Measurements from ENCODE around the gene LRRC51. TPM values are rescaled to one million over a fixed set of nuclear protein-coding genes. Genes with fewer than 3 reads are reported as not detected.

Gene LRRC51
- total RNA-seq, 1 experiment from 2014 or later = 13.4 TPM

DNA sequence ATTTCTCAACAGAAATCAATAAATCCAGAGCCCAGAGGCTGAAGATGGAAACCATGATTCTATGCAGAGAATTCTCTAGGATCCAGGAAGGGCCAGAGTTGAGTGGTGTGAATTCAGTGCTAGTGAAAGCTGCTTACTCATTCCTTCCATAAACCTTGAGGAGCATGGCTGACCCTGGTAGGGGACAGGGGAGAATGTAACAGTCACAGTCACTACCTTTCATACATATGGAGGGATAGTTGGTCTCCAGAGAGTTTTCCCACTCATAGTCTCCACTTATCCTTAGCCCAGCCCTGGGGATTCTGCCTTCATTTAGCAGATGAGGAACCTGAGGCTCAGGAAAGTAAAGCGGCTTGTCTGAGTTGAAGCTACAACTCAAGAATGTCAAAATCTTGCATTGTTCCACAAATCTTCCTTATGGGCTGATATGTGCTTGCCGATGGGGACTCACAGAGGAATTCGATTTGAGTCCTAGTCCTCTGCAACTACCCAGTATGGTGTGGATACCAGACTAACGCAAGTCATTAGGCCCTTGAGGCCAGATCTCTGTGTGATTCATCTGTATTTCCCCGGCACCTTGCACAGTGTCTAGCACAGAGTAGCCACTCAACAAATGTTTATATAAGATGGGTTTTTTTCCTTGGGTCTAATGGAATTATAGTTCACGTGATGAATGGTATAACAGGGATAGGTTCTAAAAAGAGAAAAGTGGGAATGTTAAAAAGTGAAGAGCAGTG lies 35.5 kb downstream of the LRRC51 start:
- DNase-seq (ENCODE audit: low read depth, low spot score) = no peak
- in situ Hi-C loops (cut with HindIII; ENCODE audit: low pct_unique_long_range_greater_than_20kb, low sequenced_read_pairs) = no loop called here

DNA sequence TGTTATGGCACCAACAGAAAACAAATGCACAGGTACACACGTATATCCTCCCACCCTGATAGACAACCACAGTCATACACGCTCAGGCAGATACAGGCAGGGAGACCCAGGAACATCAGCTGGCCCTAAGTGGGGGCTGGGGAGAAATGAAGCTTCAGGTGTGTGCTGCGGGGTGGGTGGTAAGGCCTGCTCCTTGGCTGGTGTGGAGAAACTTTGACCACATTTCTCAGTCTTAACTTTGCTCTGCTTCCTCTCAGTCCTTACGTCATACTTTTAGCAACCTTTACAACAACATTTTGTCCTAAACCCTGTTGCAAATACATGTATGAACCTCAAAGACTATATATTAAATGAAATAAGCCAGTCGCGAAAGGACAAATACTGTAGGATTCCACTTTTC lies 38.5 kb downstream of the LRRC51 start:
- CTCF ChIA-PET = interaction anchor here (0.6 to 0.9 kb wide), 3 partner anchors 17 to 338 kb away, joined by 5 to 10 read pairs (median 5); no protein-coding TSS in a partner anchor
- in situ Hi-C loops (cut with HindIII; ENCODE audit: low pct_unique_long_range_greater_than_20kb, low sequenced_read_pairs) = no loop called here
- no TSS peak for BruUV-seq (replicated peaks)

More for the DNA sequence above, 35.5 kb downstream of the LRRC51 start:
- no peak overlapping the region for H3K27ac ChIP-seq (ENCODE audit: low read length)
- no TSS peak for BruUV-seq (replicated peaks)
- no peaks in the 10 kb centered on the region for H3K9me3 ChIP-seq (ENCODE audit: control insufficient read depth, insufficient read depth, low read depth, low read length)
- H3K4me1 ChIP-seq (ENCODE audit: control insufficient read depth, insufficient read depth, low read length) = peaks cover 15% of the 10 kb centered on the region
- ChIA-PET CTCF (interaction anchor here (0.6 kb wide), 1 partner anchor 33 kb away, joined by 6 read pairs; no protein-coding TSS in a partner anchor), POLR2A (no interaction called here)
- H3K27me3 ChIP-seq (ENCODE audit: control insufficient read depth, insufficient read depth, low read length) = no peaks in the 10 kb centered on the region
- intact Hi-C loops (cut with micrococcal nuclease; ENCODE audit: unreplicated experiment) = no loop called here
- no peak overlapping the region for H3K4me3 ChIP-seq (ENCODE audit: low read depth in 2 of 2, low read length in 2 of 2)
- ATAC-seq = no peak
- TF ChIP-seq, protein P1, sequence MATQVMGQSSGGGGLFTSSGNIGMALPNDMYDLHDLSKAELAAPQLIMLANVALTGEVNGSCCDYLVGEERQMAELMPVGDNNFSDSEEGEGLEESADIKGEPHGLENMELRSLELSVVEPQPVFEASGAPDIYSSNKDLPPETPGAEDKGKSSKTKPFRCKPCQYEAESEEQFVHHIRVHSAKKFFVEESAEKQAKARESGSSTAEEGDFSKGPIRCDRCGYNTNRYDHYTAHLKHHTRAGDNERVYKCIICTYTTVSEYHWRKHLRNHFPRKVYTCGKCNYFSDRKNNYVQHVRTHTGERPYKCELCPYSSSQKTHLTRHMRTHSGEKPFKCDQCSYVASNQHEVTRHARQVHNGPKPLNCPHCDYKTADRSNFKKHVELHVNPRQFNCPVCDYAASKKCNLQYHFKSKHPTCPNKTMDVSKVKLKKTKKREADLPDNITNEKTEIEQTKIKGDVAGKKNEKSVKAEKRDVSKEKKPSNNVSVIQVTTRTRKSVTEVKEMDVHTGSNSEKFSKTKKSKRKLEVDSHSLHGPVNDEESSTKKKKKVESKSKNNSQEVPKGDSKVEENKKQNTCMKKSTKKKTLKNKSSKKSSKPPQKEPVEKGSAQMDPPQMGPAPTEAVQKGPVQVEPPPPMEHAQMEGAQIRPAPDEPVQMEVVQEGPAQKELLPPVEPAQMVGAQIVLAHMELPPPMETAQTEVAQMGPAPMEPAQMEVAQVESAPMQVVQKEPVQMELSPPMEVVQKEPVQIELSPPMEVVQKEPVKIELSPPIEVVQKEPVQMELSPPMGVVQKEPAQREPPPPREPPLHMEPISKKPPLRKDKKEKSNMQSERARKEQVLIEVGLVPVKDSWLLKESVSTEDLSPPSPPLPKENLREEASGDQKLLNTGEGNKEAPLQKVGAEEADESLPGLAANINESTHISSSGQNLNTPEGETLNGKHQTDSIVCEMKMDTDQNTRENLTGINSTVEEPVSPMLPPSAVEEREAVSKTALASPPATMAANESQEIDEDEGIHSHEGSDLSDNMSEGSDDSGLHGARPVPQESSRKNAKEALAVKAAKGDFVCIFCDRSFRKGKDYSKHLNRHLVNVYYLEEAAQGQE (IDR thresholded peaks at IDR 0.05; ENCODE audit: insufficient read depth in 1 of 2, low read depth in 2 of 2, low read length in 1 of 2) = no peak
- TF ChIP-seq SIN3A (IDR thresholded peaks at IDR 0.05; ENCODE audit: borderline replicate concordance, insufficient read depth, low read depth, low read length) (no peak), TCF7L2 (IDR thresholded peaks at IDR 0.05; ENCODE audit: low read depth, low read length) (no peak), POLR2AphosphoS5 (IDR thresholded peaks at IDR 0.05; ENCODE audit: low read depth, low read length) (no peak)
- TF ChIP-seq, protein P2, sequence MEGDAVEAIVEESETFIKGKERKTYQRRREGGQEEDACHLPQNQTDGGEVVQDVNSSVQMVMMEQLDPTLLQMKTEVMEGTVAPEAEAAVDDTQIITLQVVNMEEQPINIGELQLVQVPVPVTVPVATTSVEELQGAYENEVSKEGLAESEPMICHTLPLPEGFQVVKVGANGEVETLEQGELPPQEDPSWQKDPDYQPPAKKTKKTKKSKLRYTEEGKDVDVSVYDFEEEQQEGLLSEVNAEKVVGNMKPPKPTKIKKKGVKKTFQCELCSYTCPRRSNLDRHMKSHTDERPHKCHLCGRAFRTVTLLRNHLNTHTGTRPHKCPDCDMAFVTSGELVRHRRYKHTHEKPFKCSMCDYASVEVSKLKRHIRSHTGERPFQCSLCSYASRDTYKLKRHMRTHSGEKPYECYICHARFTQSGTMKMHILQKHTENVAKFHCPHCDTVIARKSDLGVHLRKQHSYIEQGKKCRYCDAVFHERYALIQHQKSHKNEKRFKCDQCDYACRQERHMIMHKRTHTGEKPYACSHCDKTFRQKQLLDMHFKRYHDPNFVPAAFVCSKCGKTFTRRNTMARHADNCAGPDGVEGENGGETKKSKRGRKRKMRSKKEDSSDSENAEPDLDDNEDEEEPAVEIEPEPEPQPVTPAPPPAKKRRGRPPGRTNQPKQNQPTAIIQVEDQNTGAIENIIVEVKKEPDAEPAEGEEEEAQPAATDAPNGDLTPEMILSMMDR (IDR thresholded peaks at IDR 0.05) = no peak
- no peaks in the 10 kb centered on the region for H3K36me3 ChIP-seq (ENCODE audit: control insufficient read depth, insufficient read depth, low read length)

More for the DNA sequence above, 38.5 kb downstream of the LRRC51 start:
- POLR2A ChIA-PET = interaction anchor here (0.7 kb wide), 1 partner anchor 298 kb away, joined by 3 read pairs; no protein-coding TSS in a partner anchor
- Histone ChIP-seq H3K9me3 (ENCODE audit: control insufficient read depth, insufficient read depth, low read depth, low read length) (no peaks in the 10 kb centered on the region), H3K27ac (ENCODE audit: low read length) (no peak overlapping the region), H3K36me3 (ENCODE audit: control insufficient read depth, insufficient read depth, low read length) (no peaks in the 10 kb centered on the region), H3K4me1 (ENCODE audit: control insufficient read depth, insufficient read depth, low read length) (no peaks in the 10 kb centered on the region), H3K27me3 (ENCODE audit: control insufficient read depth, insufficient read depth, low read length) (no peaks in the 10 kb centered on the region), H3K4me3 (ENCODE audit: low read depth in 2 of 2, low read length in 2 of 2) (no peak overlapping the region)
- no peak for ATAC-seq
- TF ChIP-seq, protein P1 (IDR thresholded peaks at IDR 0.05; ENCODE audit: insufficient read depth in 1 of 2, low read depth in 2 of 2, low read length in 1 of 2) = no peak
- TF ChIP-seq TCF7L2 (IDR thresholded peaks at IDR 0.05; ENCODE audit: low read depth, low read length) (no peak), SIN3A (IDR thresholded peaks at IDR 0.05; ENCODE audit: borderline replicate concordance, insufficient read depth, low read depth, low read length) (no peak), POLR2AphosphoS5 (IDR thresholded peaks at IDR 0.05; ENCODE audit: low read depth, low read length) (no peak)
- TF ChIP-seq, protein P2 (IDR thresholded peaks at IDR 0.05) = no peak
- intact Hi-C loops (cut with micrococcal nuclease; ENCODE audit: unreplicated experiment) = no loop called here
- no peak for DNase-seq (ENCODE audit: low read depth, low spot score)
